ENCODE results near the gene FOXC2.

FOXC2 gene

DNA sequence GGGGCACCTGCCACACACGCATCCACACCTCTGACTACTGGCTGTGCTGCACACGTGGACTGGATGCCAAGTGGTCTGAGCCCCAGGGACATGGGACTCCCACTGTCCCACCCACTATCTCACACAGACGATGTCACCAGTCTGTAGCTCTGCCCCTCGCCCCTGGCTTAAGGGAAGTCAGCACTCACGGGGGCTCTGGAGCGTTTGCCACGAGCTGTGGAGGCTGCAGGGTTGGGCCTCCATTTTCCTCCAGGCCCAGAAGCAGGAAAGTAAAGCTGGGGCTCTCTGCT is 34.2 kb upstream of the FOXC2 start:
- no peak for DNase-seq

DNA sequence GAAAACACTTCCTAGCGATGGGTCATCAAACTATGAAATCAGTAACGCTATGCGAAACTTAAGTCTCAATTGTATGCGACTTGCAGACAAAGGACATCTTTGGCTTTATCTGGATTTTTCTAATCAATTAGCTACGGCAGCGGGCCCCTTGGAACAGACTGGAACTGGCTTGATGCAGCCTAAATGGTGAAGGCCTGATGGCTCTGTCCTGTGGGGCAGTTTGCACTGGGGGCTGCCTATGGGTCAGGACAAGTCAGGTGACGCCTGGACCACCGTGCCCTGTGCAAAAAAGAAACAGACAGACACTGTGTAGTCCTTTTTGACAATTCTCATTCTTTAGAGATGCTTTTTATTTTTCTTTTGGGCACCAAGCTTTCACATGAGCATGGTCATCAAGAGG is 33.6 kb upstream of the FOXC2 start:
- DNase-seq: no peak

DNA sequence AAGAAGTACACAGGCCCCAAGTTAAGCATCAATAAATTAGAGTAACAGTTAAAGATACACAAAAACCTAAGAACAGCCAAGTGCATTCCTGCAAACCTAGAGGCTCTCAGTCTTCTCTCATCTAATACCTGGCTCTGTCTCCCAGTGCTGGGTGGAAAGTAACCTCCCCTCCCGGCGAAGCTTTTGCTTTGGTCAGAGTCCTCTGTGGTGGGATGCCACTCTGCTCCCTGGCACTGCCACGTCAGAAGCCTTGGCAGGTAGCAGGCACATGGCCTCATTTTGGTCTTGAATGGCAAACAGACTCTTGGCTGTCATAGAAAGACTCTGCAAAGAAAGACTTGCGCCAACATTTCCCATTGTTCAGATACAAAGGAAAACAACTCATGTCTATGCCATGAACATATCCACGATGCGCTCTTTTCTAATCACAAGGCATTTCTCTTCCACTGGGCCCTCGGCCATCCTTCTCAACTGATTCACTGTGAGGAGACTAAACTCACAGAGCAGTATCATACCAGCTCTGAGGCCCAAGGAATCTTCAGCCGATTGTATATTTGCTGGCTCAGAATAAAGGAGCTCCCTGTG is 32.8 kb upstream of the FOXC2 start:
- DNase-seq: peak in 19 of 56 donors; percentile 3 to 66 (median 29)

DNA sequence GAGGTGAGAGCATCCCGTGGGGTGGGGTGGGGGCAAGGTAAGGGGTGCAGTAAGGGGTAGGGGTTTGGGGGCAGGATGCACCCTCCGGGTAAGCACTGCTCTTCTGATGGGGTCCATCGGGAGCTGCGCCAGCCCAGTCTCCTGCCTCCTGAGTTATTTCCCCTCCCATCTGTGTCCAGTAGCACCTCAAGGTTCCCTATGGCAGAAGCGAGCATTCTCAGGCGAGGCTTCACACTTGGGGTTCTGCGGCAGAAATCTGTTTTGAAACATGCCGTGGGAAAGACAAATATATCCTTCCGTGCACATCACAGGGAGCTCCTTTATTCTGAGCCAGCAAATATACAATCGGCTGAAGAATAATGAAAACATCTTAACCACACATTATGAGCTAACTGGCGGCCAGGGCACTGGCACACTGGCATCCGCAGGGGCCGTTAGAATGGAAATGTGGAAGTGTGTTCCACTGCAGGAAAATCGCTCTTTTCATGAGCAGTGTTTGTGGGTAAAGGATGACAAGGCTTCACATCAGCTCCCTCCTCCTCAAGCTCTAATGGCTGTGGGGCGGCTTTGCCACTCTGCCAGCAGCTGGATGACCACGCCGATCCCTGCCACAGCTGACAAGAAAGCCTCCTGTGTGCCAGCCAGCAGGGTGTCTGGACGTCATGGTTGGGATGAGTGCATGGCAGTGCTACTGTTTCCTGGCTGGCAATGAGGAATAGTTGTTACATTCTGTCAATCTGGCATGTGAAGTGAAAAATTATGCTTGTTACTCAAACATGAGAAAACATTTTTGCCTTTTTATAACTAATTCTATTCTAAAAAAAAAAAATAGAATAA is 31.6 kb upstream of the FOXC2 start:
- DNase-seq: peak in 44 of 56 donors; percentile 11 to 83 (median 54)

DNA sequence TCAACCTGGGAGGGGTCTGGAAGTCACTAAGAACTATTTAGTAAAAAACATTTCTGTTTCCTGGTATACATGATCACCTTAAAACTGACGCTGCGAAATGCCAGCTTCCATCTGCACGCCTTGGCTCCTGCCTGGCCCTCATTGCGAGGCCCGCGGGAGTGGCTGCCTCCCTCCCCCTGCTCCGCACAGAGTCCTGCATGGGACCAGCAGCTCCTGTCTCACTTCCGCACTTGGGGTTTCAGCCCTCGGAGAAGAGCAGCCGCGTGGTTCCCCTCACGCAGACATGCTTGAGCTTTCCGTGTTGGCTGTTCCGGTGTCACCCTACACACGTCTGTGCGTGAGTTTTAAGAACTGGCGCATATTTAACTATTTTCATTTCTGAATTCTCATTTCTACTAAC is 30.0 kb upstream of the FOXC2 start:
- DNase-seq: no peak

DNA sequence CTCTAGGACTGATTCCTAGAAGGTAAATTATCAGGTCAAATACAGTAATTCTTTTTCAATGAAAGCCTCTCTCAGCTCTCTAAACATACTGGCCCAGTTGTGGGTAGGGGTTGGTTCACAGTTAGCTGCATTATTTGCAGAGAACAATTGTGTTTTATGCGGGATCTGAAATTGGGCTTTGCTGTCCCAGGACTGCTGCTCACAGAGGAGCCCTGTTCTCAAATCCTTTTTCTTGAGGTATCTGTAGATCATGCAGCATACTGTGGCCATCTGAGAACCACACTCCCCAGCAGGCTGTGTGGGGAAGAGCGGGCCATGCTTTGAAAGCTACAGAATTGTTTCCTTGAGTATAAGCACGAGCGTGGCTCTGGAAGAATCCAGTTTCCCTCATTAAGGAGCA is 29.1 kb upstream of the FOXC2 start:
- DNase-seq: peak in 7 of 56 donors; percentile 0 to 26 (median 11)

DNA sequence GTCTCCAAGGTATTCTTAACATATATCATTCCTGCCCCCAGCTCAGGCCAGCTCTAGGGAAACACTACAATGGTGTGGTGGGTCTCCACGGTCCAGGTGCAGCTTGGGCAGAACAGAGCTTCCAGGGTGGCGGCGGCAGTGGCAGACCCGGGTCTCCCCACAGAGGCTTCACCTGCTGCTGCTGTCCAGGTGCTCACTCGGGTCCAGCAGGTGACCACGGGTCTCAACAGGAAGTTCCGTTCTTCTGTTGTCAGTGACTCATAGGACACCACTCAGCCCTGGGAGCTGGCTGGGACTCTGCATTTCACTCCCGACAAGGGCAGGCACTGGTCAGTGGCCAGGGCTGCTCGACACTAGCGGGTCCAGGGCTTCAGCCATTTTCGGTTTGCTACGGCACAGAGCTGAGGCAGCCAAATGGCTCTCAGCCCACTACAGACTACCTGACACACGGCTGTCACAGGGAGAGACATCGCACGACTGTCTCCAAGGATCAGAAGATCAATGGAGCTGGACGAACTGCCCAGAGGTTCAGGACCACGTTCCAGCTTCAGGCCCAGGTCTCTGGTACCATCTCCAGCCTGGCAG is 28.3 kb upstream of the FOXC2 start:
- no peak for DNase-seq

DNA sequence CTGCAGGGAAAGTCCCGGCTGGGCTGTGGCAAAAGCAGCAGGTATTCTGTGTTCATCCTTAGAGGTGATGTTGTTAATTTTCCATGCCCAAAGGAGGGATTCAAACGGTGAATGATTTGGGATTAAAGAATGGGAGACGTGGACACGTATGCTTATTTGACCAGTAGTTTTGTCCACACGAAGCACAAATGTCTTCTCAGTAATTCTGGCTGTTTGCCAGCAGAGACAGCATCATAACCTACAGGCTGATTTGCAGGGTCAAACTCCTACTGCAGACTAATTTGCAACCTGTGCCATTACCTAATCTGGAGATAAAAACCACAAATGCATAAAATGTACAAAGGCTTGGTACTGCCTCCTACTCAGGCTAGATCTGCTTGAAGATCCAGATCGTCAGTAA is 25.7 kb upstream of the FOXC2 start:
- DNase-seq: no peak

DNA sequence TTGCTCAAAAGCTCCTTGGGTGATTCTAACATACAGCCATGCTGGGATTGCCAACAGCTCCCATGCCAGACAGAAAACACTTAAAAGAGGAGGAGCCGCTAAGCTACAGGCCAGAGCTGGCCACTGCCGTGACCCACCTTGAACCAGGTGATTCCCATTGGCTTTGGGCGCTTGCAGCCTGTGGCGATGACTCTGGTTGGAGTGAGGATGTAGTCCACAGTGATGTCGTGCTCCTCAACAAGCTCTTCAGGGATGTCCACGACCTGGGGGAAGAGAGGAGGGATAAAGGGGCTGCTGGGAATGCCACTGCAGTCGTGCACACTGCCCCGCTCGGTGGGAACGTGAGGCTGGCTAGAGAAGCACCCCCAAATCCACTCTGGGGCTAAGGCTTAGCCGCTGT is 25.1 kb upstream of the FOXC2 start:
- no peak for DNase-seq

DNA sequence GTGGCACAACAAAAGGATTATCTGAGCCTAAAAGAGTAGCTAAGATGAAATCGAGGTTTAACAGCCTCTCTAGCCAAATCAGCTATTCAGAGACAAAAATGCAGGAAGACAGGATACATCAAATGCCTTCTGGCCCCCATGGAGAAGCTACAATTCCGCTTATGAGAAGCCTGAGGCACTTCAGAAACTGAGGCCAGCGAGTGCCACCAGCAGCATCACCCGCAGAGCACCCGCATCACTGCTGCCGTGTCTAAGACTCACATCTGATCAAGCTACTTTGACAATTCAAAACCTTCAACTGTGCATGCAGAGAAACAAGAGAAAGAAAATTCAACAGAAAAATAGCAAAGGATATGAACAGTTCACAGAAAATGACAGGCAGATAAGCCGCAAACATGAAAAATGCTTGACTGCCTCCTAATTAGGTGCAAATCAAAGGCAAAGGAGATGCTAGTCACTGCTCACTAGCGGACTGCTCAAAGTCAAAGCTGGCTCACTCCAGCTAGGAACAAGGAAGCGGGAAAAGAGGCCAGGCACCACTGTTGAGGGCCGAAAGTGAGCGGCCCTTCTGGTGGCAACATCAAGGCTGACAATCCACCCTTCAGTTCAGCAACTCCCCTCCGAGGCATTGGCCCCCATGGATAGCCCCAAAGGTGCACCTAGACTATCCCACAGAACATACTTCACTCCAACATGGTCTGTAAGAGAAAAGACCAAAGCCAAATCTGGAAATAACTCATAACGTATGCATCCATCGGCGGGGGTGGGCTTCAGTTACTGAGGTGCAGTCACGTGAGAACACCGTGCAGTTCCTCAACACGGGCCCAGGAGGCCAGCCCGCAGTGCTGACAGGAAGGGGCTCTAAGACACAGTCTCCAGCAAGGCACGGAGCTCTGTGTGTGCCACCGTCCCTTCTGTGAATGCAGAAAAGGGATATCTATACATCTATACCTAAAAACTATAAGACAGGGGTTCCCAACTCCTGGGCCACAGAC is 23.6 kb upstream of the FOXC2 start:
- DNase-seq: no peak

DNA sequence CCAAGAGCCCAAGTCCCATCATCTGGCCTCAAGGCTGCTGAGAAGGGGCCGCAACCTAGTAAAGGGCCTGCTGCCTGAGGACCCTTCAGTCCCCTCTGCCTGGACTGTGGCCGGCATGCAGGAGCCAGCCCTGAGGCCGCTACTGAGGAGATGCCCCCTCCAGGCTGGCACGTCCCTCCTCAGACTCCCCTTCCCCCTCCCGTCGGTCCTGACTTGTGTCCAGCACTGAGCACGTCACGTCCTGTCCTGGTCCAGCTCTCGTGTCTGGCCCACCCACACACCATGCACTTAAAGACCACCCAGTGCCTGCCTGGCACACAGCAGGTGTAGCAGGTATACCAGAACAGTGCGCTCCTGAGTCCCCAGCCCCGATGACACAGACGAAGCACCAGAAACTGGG is 21.1 kb upstream of the FOXC2 start:
- DNase-seq: no peak

DNA sequence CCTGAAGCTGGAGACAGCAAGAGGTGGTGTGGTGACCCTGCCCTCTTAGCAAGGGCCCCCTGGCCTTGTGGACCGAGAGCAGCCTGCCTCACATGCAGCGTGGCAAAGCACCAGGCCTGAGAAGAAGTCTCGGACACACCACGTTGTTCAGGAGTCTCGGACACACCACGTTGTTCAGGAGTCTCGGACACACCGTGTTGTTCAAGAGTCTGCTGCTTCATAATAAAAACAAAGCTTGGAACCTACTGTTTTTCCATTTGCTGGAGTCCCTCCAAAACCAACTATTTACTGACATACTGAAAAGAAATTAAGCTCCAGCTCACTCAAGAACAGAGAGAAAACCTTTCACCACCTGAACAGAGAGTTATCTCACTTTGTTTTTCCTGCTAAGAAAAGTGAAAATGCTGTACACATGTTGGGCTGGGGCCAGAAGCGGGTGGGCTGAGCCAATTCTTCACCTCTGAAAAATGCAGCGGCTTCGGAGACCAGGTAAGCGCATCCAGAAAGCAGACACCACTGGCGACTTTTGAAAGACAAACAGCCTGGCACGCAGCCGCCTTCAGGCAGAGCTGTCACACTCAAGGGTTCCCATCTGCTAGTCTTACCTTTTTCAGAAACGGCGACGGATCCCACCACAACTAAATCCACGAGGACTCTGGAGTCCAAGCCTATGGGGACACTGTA is 20.5 kb upstream of the FOXC2 start:
- DNase-seq: no peak

DNA sequence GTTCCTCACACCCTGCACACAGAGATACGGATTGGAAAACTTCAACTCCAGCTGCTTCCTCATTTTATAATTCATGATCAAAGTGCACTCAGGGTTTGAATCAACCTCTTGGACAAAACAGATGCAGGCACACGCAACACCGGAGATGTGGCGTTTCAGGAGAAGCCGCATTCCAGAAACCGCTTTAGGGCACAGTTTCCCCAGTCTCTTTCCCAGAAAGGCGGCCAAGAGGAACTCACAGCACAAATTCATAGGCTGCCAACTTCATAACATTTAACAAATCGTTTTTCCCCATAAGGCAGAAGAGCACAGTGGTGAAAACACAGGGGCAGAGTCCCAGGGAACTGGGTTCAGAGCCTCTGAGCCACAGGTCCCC is 20.0 kb upstream of the FOXC2 start:
- DNase-seq: no peak

DNA sequence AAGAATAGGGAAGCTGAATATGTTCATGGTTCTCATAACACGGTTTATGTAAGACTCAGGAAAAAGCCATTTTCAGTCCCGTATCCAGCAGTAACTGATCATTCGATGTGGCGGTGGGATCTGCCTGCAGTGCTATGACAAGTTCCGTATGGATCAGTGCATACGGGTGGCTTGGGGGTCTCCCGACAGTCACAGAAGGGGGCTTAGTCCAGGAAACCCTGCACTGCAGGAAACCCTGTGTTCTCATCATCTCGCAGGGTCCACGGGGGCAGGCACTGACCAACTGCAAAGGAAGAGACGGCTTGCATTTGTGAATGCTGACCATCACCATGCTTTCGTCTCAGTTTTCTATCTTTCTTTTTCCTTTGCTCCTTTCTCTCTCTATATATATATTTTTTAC is 19.3 kb upstream of the FOXC2 start:
- no peak for DNase-seq

DNA sequence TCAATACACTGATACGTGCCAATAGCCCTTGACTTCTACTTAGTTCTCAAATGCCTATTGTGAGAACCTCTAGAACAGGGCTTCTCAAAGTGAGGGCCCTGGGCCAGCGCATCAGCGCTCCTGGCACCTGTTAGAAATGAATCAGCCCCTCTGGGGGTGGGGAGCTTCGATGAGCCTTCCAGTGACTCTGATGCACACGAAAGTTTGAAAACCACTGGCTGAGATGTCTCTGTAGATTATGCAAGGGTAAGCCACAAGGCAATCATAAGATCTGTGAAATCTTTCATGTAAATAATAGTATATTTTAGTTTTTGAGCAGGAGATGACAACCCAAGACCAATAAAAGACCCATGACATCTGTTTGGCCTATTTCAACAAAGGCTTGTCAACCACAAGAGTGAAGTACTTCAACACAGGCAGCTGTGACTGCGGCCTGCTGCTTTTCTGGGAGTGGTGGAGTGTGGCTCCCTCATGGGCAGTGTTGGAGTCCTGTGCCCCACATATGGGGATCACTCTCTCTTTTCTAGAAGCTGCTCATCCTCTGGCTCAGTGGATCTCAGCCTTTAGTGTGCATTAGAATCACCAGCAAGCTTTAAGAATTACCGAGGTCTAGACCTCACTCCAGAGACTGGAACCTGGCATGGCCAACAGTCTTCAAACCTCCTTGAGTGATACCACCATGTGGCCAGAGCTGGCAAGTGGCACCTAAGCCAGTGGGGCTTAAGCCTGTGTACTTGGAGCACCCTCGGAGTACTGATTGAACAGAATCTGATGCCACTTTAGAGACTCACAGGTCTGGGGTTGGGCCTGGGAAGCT is 17.3 kb upstream of the FOXC2 start:
- no peak for DNase-seq

DNA sequence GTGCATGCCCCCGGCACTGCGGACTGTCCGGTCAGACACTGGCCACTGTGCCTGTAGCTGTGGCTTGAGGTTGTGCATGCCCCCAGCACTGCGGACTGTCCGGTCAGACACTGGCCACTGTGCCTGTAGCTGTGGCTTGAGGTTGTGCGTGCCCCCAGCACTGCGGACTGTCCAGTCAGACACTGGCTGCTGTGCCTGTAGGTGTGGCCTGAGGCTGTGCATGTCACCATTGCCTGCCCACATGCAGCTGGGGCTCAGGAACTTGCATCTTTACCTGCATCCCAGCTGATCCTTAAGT is 16.8 kb upstream of the FOXC2 start:
- DNase-seq: no peak

DNA sequence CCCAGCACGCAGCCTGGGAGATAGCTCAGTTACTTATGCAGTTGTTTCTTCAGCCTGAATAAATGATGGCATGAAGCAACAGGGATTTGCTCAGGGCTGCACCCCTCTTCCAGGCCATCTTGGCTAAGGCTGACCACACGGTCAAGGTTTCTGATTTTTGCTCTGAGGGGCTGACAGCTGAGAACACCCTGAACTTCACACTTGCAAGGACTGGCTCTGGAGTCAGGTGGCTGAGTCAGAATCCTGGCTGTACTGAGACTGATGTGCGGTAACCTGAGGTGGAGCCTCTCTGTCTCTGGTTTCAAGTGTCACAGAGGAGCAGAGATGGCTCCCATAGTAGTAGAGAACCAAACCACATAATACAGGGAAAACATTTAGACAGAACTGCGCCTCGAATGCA is 16.3 kb upstream of the FOXC2 start:
- no peak for DNase-seq

DNA sequence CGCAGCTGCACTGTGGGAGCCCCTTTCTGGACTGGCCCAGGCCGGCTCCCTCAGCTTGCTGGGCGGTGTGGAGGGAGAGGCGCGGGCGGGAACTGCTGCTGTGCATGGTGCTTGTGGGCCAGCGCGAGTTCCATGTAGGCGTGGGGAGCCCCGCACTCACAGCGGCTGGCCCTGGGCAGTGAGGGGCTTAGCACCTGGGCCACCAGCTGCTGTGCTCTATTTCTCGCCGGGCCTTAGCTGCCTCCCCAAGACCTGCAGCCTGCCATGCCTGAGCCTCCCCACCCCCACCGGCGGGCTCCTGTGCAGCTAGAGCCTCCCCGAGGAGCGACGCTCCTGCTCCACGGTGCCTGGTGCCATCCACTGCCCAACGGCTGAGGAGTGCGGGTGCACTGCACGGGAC is 13.3 kb upstream of the FOXC2 start:
- DNase-seq: no peak

DNA sequence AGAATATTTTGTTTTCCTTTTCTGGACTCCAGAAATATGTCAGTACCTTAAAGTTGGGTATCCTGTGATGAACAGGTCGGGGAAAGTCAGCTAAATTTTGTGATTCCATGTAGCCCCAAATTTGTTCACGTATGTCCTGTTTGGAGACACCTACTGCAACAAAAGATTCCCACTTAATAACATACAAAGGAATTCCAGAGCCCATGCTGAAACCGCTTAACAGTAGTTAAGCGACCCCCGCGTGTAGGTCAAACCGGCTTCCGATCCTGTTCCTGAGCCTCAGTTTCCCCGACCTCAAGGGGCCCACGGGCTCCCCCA is 12.1 kb upstream of the FOXC2 start:
- DNase-seq: no peak

DNA sequence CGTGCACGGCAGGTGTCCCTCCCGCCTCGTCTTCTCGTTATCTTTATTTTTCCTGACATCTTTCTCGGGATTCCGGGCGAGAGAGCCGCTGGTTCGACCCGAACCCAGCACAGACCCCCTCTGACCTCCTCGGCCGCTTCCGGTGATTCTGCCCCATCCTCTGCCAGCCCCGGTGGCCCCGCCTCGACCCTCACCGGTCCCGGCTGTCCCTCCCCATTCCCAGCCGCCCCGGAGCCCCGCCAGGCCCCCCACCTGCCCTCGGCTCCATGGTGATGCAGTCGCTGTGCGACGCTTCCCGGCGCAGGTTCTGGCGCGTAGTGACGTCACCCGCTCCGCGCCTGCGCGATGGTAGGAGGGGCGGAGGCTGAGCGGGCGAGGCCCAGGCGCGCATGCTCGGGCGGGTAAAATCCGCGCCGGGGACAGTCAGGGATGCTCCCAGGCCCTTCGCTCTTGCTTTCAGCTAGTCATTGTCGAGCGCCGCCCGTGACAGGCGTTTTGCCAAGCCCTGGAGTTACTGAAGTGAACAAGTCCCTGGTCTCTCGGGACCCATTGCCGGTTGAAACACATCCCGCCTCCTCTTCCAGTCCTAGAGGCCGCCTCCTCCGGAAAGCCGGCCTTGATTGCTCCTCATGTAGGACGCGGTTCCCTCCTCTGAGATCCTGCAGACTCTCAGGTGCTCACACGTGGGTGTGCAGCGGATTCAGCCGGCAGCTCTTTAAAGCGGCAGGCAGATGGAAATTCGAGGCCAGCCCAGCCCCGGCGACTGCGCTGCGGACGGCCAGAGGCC is 11.5 kb upstream of the FOXC2 start, which contains the start of gene MTHFSD:
Gene MTHFSD (minus strand): TSS at position 319 of the 787 bp plus-strand sequence. CDS start 51 bp downstream, at position 268.
- DNase-seq: peak; percentile 17 to 97 (median 85)

All from amygdala (tissue), 56 donors.